Osteocyte (in vitro differentiated cells): ENCODE data around the gene ERLIN1. TPM values are rescaled to one million over a fixed set of nuclear protein-coding genes. Genes with fewer than 3 reads are reported as not detected.

Experiments used
- DNase-seq: peaks from one replicate; pipeline ENCODE4 v3.0.0; 2021; ENCODE audit warnings: mixed read lengths; ENCODE audit not compliant: unreplicated experiment; ENCODE audit errors: extremely low spot score
- H3K27ac Mint-ChIP-seq: one replicate; pipeline ENCODE4 v1.8.0; 2021; ENCODE audit warnings: mild to moderate bottlenecking, mixed read lengths; ENCODE audit not compliant: unreplicated experiment
- H3K27me3 Mint-ChIP-seq: one replicate; pipeline ENCODE4 v1.8.0; 2021; ENCODE audit warnings: mixed read lengths; ENCODE audit not compliant: unreplicated experiment
- H3K36me3 Mint-ChIP-seq: one replicate; pipeline ENCODE4 v1.8.0; 2021; ENCODE audit warnings: mixed read lengths; ENCODE audit not compliant: unreplicated experiment
- H3K4me1 Mint-ChIP-seq: one replicate; pipeline ENCODE4 v1.8.0; 2021; ENCODE audit warnings: mixed read lengths; ENCODE audit not compliant: unreplicated experiment
- H3K4me3 Mint-ChIP-seq: one replicate; pipeline ENCODE4 v1.8.0; 2021; ENCODE audit warnings: mild to moderate bottlenecking, moderate library complexity, mixed read lengths; ENCODE audit not compliant: unreplicated experiment
- H3K9me3 Mint-ChIP-seq: one replicate; pipeline ENCODE4 v1.8.0; 2021; ENCODE audit warnings: mixed read lengths; ENCODE audit not compliant: unreplicated experiment
- CTCF ChIP-seq: fragments of 200-600 bp; sonication (generic); IDR thresholded peaks from 2 replicates; pipeline ENCODE4 v1.5.0; 2021; ENCODE audit warnings: antibody characterized with exemption, mild to moderate bottlenecking, moderate library complexity
- total RNA-seq: library from RNA; stranded (reverse); gene quantifications from 2 replicates; pipeline ENCODE4 v1.2.1, GENCODE V29; 2021

ERLIN1 gene
- total RNA-seq, 1 donor from 2014 or later, result 28.2 TPM

- Mint-ChIP-seq H3K4me1 (no peaks in the 10 kb centered on the region), H3K36me3 (no peaks in the 10 kb centered on the region), H3K27me3 (peaks cover 22% of the 10 kb centered on the region), H3K9me3 (no peaks in the 10 kb centered on the region), H3K27ac (no peak overlapping the region), H3K4me3 (no peak overlapping the region)
- TF ChIP-seq CTCF, result no peak
- no peak for DNase-seq
These were observed 66.1 kb downstream of the ERLIN1 start for GRCh38 chr10:100119726-100120125.

- Mint-ChIP-seq H3K4me3 (no peak overlapping the region), H3K36me3 (no peaks in the 10 kb centered on the region), H3K4me1 (no peaks in the 10 kb centered on the region), H3K27ac (no peak overlapping the region), H3K27me3 (peaks cover 19% of the 10 kb centered on the region), H3K9me3 (no peaks in the 10 kb centered on the region)
- no peak for TF ChIP-seq CTCF
- no peak for DNase-seq
These were observed 70.7 kb downstream of the ERLIN1 start for GRCh38 chr10:100114976-100115770.

GRCh38 chr10:100114460-100114859 is 71.4 kb downstream of the ERLIN1 start:
- Mint-ChIP-seq H3K9me3 (no peaks in the 10 kb centered on the region), H3K4me1 (no peaks in the 10 kb centered on the region), H3K27ac (no peak overlapping the region), H3K36me3 (no peaks in the 10 kb centered on the region), H3K4me3 (no peak overlapping the region), H3K27me3 (peaks cover 23% of the 10 kb centered on the region)
- TF ChIP-seq CTCF, result no peak
- no peak for DNase-seq

- Mint-ChIP-seq H3K4me1 (no peaks in the 10 kb centered on the region), H3K27ac (no peak overlapping the region), H3K36me3 (no peaks in the 10 kb centered on the region), H3K27me3 (peaks cover 41% of the 10 kb centered on the region), H3K9me3 (peaks cover 3% of the 10 kb centered on the region), H3K4me3 (no peak overlapping the region)
- TF ChIP-seq CTCF, result no peak
- no peak for DNase-seq
These were observed 76.2 kb downstream of the ERLIN1 start for GRCh38 chr10:100109670-100110069.

GRCh38 chr10:100106865-100107264 is 79.0 kb downstream of the ERLIN1 start:
- Mint-ChIP-seq H3K4me1 (no peaks in the 10 kb centered on the region), H3K27me3 (peaks cover 49% of the 10 kb centered on the region), H3K36me3 (no peaks in the 10 kb centered on the region), H3K9me3 (peaks cover 17% of the 10 kb centered on the region), H3K4me3 (no peak overlapping the region), H3K27ac (no peak overlapping the region)
- no peak for TF ChIP-seq CTCF
- no peak for DNase-seq
